Measurements from ENCODE around the gene ACSS2.

DNA sequence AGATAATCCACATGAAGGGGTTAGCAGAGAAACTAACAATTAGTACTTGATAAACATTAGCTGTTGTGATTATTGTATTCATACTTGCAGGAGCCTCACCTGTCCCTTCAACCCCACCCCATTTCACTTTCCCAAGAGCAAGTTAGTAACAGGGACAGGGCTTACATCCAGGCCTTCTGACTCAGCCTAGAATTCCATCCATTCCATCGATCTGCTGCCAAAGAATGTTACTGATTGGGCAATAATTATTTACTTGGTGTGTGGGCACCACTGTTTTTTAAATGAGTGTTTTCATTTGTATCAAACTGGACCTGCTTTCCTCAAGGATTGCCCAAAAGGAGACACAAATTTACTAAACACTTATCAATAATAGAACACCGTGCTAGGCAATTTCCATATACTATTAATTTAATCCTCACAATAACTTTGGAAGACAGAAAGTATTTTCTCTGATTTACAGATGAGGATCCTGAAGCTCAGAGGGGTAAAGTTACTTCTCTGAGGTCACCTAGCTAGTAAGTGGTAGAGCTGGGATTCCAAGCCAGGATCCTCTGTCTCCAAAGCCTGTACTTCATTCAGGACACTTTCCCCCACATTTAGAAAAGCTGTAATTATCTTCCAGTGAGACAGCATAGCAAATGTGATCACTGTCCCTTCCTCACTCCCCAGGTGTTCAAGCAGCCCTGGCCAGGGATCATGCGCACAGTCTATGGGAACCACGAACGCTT is 46.4 kb downstream of the ACSS2 start:
- TF ChIP-seq POLR2AphosphoS5 (IDR thresholded peaks at IDR 0.05; ENCODE audit: low read depth), result no peak
- TF ChIP-seq, protein P1, sequence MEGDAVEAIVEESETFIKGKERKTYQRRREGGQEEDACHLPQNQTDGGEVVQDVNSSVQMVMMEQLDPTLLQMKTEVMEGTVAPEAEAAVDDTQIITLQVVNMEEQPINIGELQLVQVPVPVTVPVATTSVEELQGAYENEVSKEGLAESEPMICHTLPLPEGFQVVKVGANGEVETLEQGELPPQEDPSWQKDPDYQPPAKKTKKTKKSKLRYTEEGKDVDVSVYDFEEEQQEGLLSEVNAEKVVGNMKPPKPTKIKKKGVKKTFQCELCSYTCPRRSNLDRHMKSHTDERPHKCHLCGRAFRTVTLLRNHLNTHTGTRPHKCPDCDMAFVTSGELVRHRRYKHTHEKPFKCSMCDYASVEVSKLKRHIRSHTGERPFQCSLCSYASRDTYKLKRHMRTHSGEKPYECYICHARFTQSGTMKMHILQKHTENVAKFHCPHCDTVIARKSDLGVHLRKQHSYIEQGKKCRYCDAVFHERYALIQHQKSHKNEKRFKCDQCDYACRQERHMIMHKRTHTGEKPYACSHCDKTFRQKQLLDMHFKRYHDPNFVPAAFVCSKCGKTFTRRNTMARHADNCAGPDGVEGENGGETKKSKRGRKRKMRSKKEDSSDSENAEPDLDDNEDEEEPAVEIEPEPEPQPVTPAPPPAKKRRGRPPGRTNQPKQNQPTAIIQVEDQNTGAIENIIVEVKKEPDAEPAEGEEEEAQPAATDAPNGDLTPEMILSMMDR (IDR thresholded peaks at IDR 0.05; ENCODE audit: insufficient read depth, low read length), result no peak
